ENCODE data around the gene CCDC15.

CCDC15 gene

GRCh38 chr11:124942466-124943253 is 11.3 kb upstream of the CCDC15 start:
- DNase-seq (ENCODE audit: low read depth) = no peak
- TF ChIP-seq CTCF (conservative IDR thresholded peaks at IDR 0.05; ENCODE audit: control insufficient read depth, insufficient read depth, low read depth, low read length) = no peak
- H3K4me3 ChIP-seq (ENCODE audit: control insufficient read depth, low read depth, low read length) = no peak overlapping the region

- H3K4me3 ChIP-seq (ENCODE audit: control insufficient read depth, low read depth, low read length) = no peak overlapping the region
- DNase-seq (ENCODE audit: low read depth) = no peak
- peak; percentile 11 for TF ChIP-seq CTCF (conservative IDR thresholded peaks at IDR 0.05; ENCODE audit: control insufficient read depth, insufficient read depth, low read depth, low read length)
Observed at GRCh38 chr11:124943254-124943616, 10.8 kb upstream of the CCDC15 start.

- no peak for TF ChIP-seq CTCF (conservative IDR thresholded peaks at IDR 0.05; ENCODE audit: control insufficient read depth, insufficient read depth, low read depth, low read length)
- H3K4me3 ChIP-seq (ENCODE audit: control insufficient read depth, low read depth, low read length) = no peak overlapping the region
- DNase-seq (ENCODE audit: low read depth) = no peak
Observed at GRCh38 chr11:124943741-124944140, 10.3 kb upstream of the CCDC15 start.

GRCh38 chr11:124944565-124944964 is 9.4 kb upstream of the CCDC15 start:
- no peak for TF ChIP-seq CTCF (conservative IDR thresholded peaks at IDR 0.05; ENCODE audit: control insufficient read depth, insufficient read depth, low read depth, low read length)

GRCh38 chr11:124945826-124946225 is 8.2 kb upstream of the CCDC15 start:
- TF ChIP-seq CTCF (conservative IDR thresholded peaks at IDR 0.05; ENCODE audit: control insufficient read depth, insufficient read depth, low read depth, low read length) = no peak
- no peak for DNase-seq (ENCODE audit: low read depth)

More at GRCh38 chr11:124944565-124944964, 9.4 kb upstream of the CCDC15 start:
- DNase-seq (ENCODE audit: low read depth) = no peak
- H3K4me3 ChIP-seq (ENCODE audit: control insufficient read depth, low read depth, low read length) = no peak overlapping the region

GRCh38 chr11:124946735-124947141 is 7.3 kb upstream of the CCDC15 start:
- no peak overlapping the region for H3K4me3 ChIP-seq (ENCODE audit: control insufficient read depth, low read depth, low read length)
- TF ChIP-seq CTCF (conservative IDR thresholded peaks at IDR 0.05; ENCODE audit: control insufficient read depth, insufficient read depth, low read depth, low read length) = no peak
- peak; percentile 64 for DNase-seq (ENCODE audit: low read depth)

More at GRCh38 chr11:124945826-124946225, 8.2 kb upstream of the CCDC15 start:
- no peak overlapping the region for H3K4me3 ChIP-seq (ENCODE audit: control insufficient read depth, low read depth, low read length)
